K562 (cell line): ENCODE data around the gene ZFP57. TPM values are rescaled to one million over a fixed set of nuclear protein-coding genes. Genes with fewer than 3 reads are reported as not detected.

Experiments
- CREB1 ChIP-seq, 2 experiments: sonication (generic) in 1 of 2; formaldehyde crosslinking in 1 of 2; IDR thresholded peaks; 2 replicates each; pipeline versions ENCODE4 v1.6.1 to v1.8.0; 2012 to 2022; ENCODE audit warnings: inconsistent platforms in 1 of 2, mild to moderate bottlenecking in 1 of 2, missing genetic modification reagents in 1 of 2, moderate library complexity in 1 of 2
- IFI16 ChIP-seq: fragments of 250-450 bp; sonication (Bioruptor Pico); IDR thresholded peaks from 2 replicates; pipeline ENCODE4 v2.1.2; 2022; ENCODE audit warnings: mild to moderate bottlenecking, inconsistent platforms
- MCM2 ChIP-seq: fragments of 450-650 bp; IDR thresholded peaks from 2 replicates; pipeline ENCODE4 v1.6.1; 2017; ENCODE audit warnings: low read depth, mild to moderate bottlenecking
- NFRKB ChIP-seq: fragments of 450-650 bp; IDR thresholded peaks from 2 replicates; pipeline ENCODE4 v1.6.1; 2016; ENCODE audit warnings: low read depth
- NR2C2 ChIP-seq, 2 experiments: fragments of 200-800 bp in 1 of 2; sonication (Bioruptor generic) in 1 of 2; sonication (generic) in 1 of 2; formaldehyde crosslinking in 1 of 2; IDR thresholded peaks; 2 replicates each; pipeline versions ENCODE4 v1.6.1 to v1.8.0; 2016 to 2022; ENCODE audit warnings: mild to moderate bottlenecking in 1 of 2, missing compliant biosample characterization in 1 of 2, missing genetic modification characterization in 1 of 2, missing genetic modification reagents in 1 of 2
- NUFIP1 ChIP-seq: fragments of 450-650 bp; IDR thresholded peaks from 2 replicates; pipeline ENCODE4 v1.6.1; 2018; ENCODE audit not compliant: partially characterized antibody
- RAD51 ChIP-seq: fragments of 450-650 bp; IDR thresholded peaks from 2 replicates; pipeline ENCODE4 v1.7.1; 2016; ENCODE audit warnings: low read depth, mild to moderate bottlenecking, borderline replicate concordance
- SAP30 ChIP-seq: fragments of 200-600 bp; sonication (generic); IDR thresholded peaks from 2 replicates; pipeline ENCODE4 v1.6.1; 2012; ENCODE audit warnings: borderline replicate concordance, low read depth, mild to moderate bottlenecking, moderate library complexity, low read length, control low read depth, inconsistent platforms; ENCODE audit not compliant: insufficient read depth, poor library complexity, severe bottlenecking
- SMC3 ChIP-seq: conservative IDR thresholded peaks from 2 replicates; pipeline ENCODE4 v1.6.1; 2011; ENCODE audit warnings: low read depth, low read length, improper control_type of control experiment; ENCODE audit not compliant: insufficient read depth
- TBL1XR1 ChIP-seq, 2 experiments: IDR thresholded peaks; 2 replicates each; pipeline ENCODE4 v1.6.1; 2012; ENCODE audit warnings: improper control_type of control experiment in 2 of 2, low read length in 2 of 2, mild to moderate bottlenecking in 1 of 2
- THRAP3 ChIP-seq: fragments of 450-650 bp; IDR thresholded peaks from 2 replicates; pipeline ENCODE4 v1.6.1; 2016; ENCODE audit warnings: mild to moderate bottlenecking, inconsistent platforms, borderline replicate concordance
- ZNF24 ChIP-seq: fragments of 450-650 bp; IDR thresholded peaks from 2 replicates; pipeline ENCODE4 v1.6.1; 2016
- ZNF561 ChIP-seq: fragments of 450-650 bp; formaldehyde crosslinking; conservative IDR thresholded peaks from 2 replicates; pipeline ENCODE4 v1.4.0; 2020; ENCODE audit warnings: mild to moderate bottlenecking, moderate library complexity
- ZNF707 ChIP-seq: fragments of 250-450 bp; sonication (Bioruptor Pico); conservative IDR thresholded peaks from 2 replicates; pipeline ENCODE4 v1.8.0; 2022; ENCODE audit warnings: inconsistent platforms, mild to moderate bottlenecking, moderate library complexity
- polyA plus RNA-seq, 8 experiments: library from polyadenylated mRNA; depleted of rRNA in 4 of 8; stranded (reverse) in 5 of 8; unstranded in 3 of 8; fragments of >200 nt; fragmentation: Nextera tagmentation in 2 of 8; fragmentation: Illumina TruSeq in 1 of 8; extraction: Ambion mirVana in 2 of 8; extraction: Trizol in 1 of 8; gene quantifications; 2 replicates each; pipeline versions ENCODE4 v1.2.1 to v1.2.3, GENCODE V29; 2011 to 2014; ENCODE audit warnings: inconsistent platforms in 1 of 8, missing spikeins in 1 of 8
- total RNA-seq, 7 experiments: library from RNA; depleted of rRNA in 6 of 7; stranded (reverse); fragments of >200 nt in 6 of 7; fragmentation: Illumina TruSeq in 2 of 7; extraction: Trizol in 2 of 7; gene quantifications; 2 replicates each; pipeline versions ENCODE4 v1.2.1 to v1.2.3, GENCODE V29; 2011 to 2021; ENCODE audit warnings: low replicate concordance in 1 of 7
- TF ChIP-seq, protein P1 (sequence below), 2 experiments: fragments of 450-650 bp in 1 of 2; sonication (generic) in 1 of 2; formaldehyde crosslinking in 1 of 2; IDR thresholded peaks; 2 replicates each; pipeline versions ENCODE4 v1.7.1 to v1.9.0; 2016 to 2022; ENCODE audit warnings: inconsistent platforms in 1 of 2, mild to moderate bottlenecking in 1 of 2, missing genetic modification reagents in 1 of 2
- TF ChIP-seq, protein P2 (sequence below): fragments of 450-650 bp; formaldehyde crosslinking; conservative IDR thresholded peaks from 2 replicates; pipeline ENCODE4 v1.4.0; 2022; ENCODE audit warnings: mild to moderate bottlenecking, missing genetic modification characterization

The ZFP57 gene
- total and polyA plus RNA-seq, 9 of the 15 experiments (the other 6 are each of a cell fraction or from before 2014, with no cell fraction given), result 0.04 to 0.28 (median 0.13) TPM

DNA sequence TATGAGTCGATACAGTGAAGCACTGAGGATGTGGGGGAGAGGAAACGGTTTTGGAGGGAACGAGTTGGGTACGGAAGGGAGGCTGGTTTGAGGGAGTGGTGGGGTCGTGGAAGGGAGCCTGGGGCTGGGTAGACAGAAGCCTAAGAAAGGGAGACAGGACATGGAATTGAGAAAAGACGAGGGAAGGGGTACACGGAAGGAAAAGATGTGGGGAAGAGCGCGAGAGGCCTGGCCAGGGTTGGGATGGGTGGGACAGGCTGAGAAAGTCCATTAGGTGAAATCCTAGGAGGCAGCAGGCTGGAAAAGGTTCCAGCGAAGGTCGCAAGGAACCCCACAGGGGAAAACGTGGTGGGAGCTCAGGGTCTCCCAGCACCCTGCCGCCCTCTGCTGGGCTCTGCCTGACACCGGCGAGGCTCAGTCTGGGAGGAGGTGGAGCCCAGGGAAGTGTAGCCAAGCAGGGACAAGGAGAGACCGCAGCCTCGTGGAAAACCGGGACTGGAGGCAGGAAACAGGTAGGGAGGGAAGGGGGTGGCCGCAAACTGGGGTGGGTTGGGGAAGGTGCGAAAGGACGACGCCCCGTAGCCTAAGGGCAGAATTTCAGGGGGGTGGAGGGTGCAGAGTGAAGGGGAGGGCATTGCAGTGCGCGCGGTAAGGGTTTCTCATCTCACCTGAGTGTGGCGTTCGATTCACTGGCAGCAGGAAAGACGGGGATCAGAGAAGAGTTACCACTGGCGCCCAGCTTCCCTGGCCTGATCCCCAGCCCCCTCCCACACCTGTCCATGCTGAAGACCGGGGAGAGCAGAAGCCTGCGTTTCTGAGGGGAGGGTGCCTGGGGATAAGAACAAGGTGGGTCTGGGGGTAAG, 52.3 kb downstream of the ZFP57 start (continued):
- TF ChIP-seq, protein P1, sequence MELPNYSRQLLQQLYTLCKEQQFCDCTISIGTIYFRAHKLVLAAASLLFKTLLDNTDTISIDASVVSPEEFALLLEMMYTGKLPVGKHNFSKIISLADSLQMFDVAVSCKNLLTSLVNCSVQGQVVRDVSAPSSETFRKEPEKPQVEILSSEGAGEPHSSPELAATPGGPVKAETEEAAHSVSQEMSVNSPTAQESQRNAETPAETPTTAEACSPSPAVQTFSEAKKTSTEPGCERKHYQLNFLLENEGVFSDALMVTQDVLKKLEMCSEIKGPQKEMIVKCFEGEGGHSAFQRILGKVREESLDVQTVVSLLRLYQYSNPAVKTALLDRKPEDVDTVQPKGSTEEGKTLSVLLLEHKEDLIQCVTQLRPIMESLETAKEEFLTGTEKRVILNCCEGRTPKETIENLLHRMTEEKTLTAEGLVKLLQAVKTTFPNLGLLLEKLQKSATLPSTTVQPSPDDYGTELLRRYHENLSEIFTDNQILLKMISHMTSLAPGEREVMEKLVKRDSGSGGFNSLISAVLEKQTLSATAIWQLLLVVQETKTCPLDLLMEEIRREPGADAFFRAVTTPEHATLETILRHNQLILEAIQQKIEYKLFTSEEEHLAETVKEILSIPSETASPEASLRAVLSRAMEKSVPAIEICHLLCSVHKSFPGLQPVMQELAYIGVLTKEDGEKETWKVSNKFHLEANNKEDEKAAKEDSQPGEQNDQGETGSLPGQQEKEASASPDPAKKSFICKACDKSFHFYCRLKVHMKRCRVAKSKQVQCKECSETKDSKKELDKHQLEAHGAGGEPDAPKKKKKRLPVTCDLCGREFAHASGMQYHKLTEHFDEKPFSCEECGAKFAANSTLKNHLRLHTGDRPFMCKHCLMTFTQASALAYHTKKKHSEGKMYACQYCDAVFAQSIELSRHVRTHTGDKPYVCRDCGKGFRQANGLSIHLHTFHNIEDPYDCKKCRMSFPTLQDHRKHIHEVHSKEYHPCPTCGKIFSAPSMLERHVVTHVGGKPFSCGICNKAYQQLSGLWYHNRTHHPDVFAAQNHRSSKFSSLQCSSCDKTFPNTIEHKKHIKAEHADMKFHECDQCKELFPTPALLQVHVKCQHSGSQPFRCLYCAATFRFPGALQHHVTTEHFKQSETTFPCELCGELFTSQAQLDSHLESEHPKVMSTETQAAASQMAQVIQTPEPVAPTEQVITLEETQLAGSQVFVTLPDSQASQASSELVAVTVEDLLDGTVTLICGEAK (IDR thresholded peaks at IDR 0.05), result peak; percentile 63
- TF ChIP-seq, protein P1 (CRISPR knock-in tag; IDR thresholded peaks at IDR 0.05), result no peak
- TF ChIP-seq ZNF24, result no peak
- TF ChIP-seq IFI16 (CRISPR knock-in tag), result no peak
- no peak for TF ChIP-seq MCM2
- TF ChIP-seq NUFIP1, result no peak
- TF ChIP-seq NR2C2 (CRISPR knock-in tag; IDR thresholded peaks at IDR 0.05), result 0 out of 2 replicates have a peak, but pooled peaks have one; percentile 46
- TF ChIP-seq NR2C2 (tag; IDR thresholded peaks at IDR 0.05), result no peak
- no peak for TF ChIP-seq TBL1XR1 (IDR thresholded peaks at IDR 0.05; ENCODE audit: low read length in 2 of 2)
- TF ChIP-seq THRAP3, result peak; percentile 55; the same call in 1 of the 2 replicates
- TF ChIP-seq, protein P2, sequence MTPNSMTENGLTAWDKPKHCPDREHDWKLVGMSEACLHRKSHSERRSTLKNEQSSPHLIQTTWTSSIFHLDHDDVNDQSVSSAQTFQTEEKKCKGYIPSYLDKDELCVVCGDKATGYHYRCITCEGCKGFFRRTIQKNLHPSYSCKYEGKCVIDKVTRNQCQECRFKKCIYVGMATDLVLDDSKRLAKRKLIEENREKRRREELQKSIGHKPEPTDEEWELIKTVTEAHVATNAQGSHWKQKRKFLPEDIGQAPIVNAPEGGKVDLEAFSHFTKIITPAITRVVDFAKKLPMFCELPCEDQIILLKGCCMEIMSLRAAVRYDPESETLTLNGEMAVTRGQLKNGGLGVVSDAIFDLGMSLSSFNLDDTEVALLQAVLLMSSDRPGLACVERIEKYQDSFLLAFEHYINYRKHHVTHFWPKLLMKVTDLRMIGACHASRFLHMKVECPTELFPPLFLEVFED (CRISPR knock-in tag), result peak; percentile 96
- no peak for TF ChIP-seq ZNF707 (CRISPR knock-in tag)
- TF ChIP-seq SAP30, result peak; percentile 40
- TF ChIP-seq SMC3, result peak; percentile 45; the same call in 1 of the 2 replicates
- no peak for TF ChIP-seq CREB1 (IDR thresholded peaks at IDR 0.05)
- no peak for TF ChIP-seq CREB1 (CRISPR knock-in tag; IDR thresholded peaks at IDR 0.05)
- no peak for TF ChIP-seq ZNF561
- TF ChIP-seq RAD51, result no peak
- TF ChIP-seq NFRKB, result peak; percentile 84
